ENCODE results near the gene FNDC3B.

GRCh38 chr3:172137287-172138192, 98.2 kb downstream of the FNDC3B start:
- TF ChIP-seq, protein P1, sequence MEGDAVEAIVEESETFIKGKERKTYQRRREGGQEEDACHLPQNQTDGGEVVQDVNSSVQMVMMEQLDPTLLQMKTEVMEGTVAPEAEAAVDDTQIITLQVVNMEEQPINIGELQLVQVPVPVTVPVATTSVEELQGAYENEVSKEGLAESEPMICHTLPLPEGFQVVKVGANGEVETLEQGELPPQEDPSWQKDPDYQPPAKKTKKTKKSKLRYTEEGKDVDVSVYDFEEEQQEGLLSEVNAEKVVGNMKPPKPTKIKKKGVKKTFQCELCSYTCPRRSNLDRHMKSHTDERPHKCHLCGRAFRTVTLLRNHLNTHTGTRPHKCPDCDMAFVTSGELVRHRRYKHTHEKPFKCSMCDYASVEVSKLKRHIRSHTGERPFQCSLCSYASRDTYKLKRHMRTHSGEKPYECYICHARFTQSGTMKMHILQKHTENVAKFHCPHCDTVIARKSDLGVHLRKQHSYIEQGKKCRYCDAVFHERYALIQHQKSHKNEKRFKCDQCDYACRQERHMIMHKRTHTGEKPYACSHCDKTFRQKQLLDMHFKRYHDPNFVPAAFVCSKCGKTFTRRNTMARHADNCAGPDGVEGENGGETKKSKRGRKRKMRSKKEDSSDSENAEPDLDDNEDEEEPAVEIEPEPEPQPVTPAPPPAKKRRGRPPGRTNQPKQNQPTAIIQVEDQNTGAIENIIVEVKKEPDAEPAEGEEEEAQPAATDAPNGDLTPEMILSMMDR (IDR thresholded peaks at IDR 0.05; ENCODE audit: low read depth, low read length) = no peak
- TF ChIP-seq MAX (IDR thresholded peaks at IDR 0.05; ENCODE audit: low read depth, low read length) (no peak), POLR2A (IDR thresholded peaks at IDR 0.05; ENCODE audit: extremely low read depth, insufficient read length) (no peak)
